Measurements from ENCODE around the gene CBX2.

Gene CBX2

DNA sequence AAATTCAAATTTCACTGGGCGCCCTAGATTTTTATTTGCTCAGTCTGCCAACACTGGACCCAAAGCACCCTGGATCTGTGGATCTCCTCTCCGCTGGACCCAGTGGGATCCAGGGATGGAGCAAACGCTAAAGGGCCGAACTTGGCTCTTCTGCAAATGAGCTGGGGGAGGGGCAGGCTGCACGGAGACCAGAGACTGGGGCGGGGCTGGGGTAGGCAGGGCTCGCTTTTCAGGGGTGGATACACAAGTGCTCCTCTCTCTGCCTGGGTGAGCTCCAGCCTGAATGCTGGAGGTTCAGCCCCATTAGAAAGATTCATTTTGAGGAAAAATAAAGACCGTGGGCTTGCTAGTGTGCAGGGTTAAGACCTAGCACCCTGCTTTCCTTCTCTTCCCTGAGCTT, 52.4 kb downstream of the CBX2 start:
- no peak for DNase-seq (ENCODE audit: low read depth, low spot score)
- no peak for TF ChIP-seq CTCF (IDR thresholded peaks at IDR 0.05; ENCODE audit: low read depth, low read length)

GRCh38 chr17:79830763-79831264, 52.9 kb downstream of the CBX2 start:
- TF ChIP-seq CTCF (IDR thresholded peaks at IDR 0.05; ENCODE audit: low read depth, low read length) = no peak
- no peak for DNase-seq (ENCODE audit: low read depth, low spot score)
- in situ Hi-C loops (cut with HindIII; ENCODE audit: low sequenced_read_pairs) = no loop called here
- no peak overlapping the region for H3K4me3 ChIP-seq (ENCODE audit: low read depth, low read length)

More for the DNA sequence above, 52.4 kb downstream of the CBX2 start:
- no peak overlapping the region for H3K4me3 ChIP-seq (ENCODE audit: low read depth, low read length)
- in situ Hi-C loops (cut with HindIII; ENCODE audit: low sequenced_read_pairs) = no loop called here

DNA sequence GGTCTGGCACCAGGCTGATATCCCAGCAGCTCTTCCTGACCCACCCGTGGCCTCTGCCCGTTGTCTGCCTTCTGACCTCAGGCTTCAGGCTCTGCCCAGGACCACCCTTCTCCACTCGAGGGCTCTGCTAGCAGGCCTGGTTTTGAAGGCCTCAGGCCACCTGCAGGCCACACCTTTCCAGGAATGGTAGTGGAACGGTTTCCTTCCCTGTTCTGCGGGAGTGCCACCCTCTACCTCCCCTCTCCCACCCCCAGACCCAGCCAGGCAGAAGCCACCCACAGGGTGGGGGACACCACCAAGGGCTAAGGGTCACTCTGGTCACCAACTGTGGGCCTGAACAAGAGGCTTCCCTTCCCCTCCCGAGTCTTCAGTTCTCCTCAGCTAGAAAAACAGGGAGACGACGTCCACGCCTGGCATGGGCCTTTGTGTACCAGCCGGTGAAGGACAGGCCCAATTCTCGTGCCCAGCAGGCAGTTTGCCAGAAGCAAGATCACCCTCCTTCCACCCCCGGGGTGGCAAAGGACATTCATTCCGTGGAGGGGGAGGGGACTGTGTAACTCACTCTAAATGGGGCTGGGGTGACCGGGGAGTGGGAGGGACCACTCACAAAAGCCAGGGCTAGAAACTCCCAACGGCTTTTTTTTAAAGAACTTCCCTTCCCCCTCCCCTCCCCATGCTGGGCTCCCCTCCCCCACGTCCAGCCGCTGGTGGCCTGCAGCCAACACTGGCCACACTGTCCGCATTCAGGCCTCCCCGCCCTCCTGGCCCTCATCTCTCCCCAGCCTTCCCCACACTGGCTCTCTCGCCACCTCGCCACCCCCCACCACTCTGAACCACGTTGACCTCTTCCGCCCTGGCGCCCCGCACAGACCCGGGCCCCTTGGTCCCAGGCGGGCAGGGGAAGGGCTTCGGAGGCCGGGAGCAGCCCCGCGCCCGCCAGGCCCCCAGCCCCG, 53.6 kb downstream of the CBX2 start:
- no peak overlapping the region for H3K4me3 ChIP-seq (ENCODE audit: low read depth, low read length)
- in situ Hi-C loops (cut with HindIII; ENCODE audit: low sequenced_read_pairs) = no loop called here
- no peak for TF ChIP-seq CTCF (IDR thresholded peaks at IDR 0.05; ENCODE audit: low read depth, low read length)
- no peak for DNase-seq (ENCODE audit: low read depth, low spot score)

- DNase-seq (ENCODE audit: low read depth, low spot score) = no peak
- TF ChIP-seq CTCF (IDR thresholded peaks at IDR 0.05; ENCODE audit: low read depth, low read length) = no peak
- in situ Hi-C loops (cut with HindIII; ENCODE audit: low sequenced_read_pairs) = no loop called here
- H3K4me3 ChIP-seq (ENCODE audit: low read depth, low read length) = no peak overlapping the region
Observed at GRCh38 chr17:79832218-79833109, 54.5 kb downstream of the CBX2 start.

DNA sequence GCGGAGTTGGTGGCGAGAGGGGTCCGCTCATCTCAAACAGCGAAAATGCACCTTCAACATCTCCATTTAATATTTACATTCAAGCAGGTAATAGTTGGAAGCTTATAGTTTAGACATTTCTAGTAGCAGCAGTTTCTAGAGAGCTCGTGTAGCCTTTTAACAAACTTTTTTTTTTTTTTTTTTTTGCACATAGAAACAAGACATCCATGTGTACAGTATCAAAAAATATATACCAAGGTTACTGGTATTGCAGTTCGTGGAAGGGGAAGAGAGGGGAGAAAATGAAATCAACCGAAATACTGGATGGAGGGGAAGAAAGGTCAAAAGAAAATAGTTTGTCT, 55.1 kb downstream of the CBX2 start:
- DNase-seq (ENCODE audit: low read depth, low spot score) = no peak
- no peak for TF ChIP-seq CTCF (IDR thresholded peaks at IDR 0.05; ENCODE audit: low read depth, low read length)
- in situ Hi-C loops (cut with HindIII; ENCODE audit: low sequenced_read_pairs) = no loop called here
- H3K4me3 ChIP-seq (ENCODE audit: low read depth, low read length) = no peak overlapping the region

DNA sequence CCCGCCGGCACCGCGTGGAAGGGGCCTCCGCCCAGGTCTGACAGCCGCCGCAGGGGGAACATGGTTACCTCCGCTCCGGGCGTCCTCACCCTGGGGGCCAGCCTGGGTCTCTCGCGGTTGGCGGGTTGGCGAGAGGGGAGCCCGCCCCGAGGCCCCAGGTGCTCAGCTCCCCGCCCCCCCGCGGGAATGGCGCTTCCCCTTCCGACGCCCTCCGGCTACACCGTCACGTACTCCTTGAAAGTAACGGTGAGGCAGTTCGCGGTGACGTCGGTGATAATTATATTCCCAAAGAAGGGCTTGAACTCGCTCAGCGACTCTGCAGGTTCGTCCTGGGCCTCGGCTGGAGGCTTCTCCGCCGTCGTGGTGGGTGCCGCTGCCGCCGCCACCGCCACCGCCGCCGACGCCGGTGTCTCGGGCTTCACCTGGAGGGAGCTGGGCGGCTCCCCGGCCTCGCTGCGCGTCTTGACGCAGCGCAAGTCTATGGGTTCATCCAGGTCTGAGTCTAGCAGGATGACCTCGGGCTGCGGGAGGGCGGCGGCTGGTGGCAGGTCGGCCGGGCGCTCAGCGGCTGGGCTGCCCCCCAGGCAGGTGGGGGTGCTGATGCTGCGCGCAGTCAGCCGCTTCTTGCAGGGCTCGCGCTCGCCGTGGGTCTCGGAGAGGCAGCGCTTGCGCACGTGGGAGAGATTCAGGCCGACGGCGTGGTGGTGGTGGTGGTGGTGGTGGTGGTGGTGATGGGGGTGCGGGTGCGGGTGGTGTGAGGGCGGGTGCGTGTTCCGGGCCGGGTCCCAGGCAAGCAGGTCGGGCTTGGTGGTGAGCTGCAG, 56.0 kb downstream of the CBX2 start:
- TF ChIP-seq CTCF (IDR thresholded peaks at IDR 0.05; ENCODE audit: low read depth, low read length) = no peak
- no peak for DNase-seq (ENCODE audit: low read depth, low spot score)
- H3K4me3 ChIP-seq (ENCODE audit: low read depth, low read length) = no peak overlapping the region
- in situ Hi-C loops (cut with HindIII; ENCODE audit: low sequenced_read_pairs) = no loop called here
